Parathyroid adenoma (tissue), 2 donors: ENCODE measurements around the gene GTF3C5.

ENCODE experiments used
- H2AFZ ChIP-seq: fragments of 300-600 bp; sonication (generic); one replicate; pipeline ENCODE4 v1.7.0; 2017; ENCODE audit warnings: antibody characterized with exemption, mild to moderate bottlenecking
- H3K27ac ChIP-seq: fragments of 300-600 bp; sonication (generic); one replicate; pipeline ENCODE4 v1.7.0; 2017
- H3K27me3 ChIP-seq: fragments of 300-600 bp; sonication (generic); one replicate; pipeline ENCODE4 v1.7.0; 2017; ENCODE audit warnings: low read length; ENCODE audit not compliant: control insufficient read depth, insufficient read depth
- H3K36me3 ChIP-seq: fragments of 300-600 bp; sonication (generic); one replicate; pipeline ENCODE4 v1.7.0; 2017; ENCODE audit warnings: low read length; ENCODE audit not compliant: control insufficient read depth, insufficient read depth
- H3K4me1 ChIP-seq: fragments of 300-600 bp; sonication (generic); one replicate; pipeline ENCODE4 v1.7.0; 2017; ENCODE audit warnings: control low read depth
- H3K4me2 ChIP-seq: fragments of 300-600 bp; sonication (generic); one replicate; pipeline ENCODE4 v1.7.0; 2017; ENCODE audit warnings: low read length
- H3K4me3 ChIP-seq: fragments of 300-600 bp; sonication (generic); one replicate; pipeline ENCODE4 v1.7.0; 2017; ENCODE audit warnings: low read depth, low read length
- H3K79me2 ChIP-seq: fragments of 300-600 bp; sonication (generic); one replicate; pipeline ENCODE4 v1.7.0; 2017; ENCODE audit warnings: control low read depth
- H3K9ac ChIP-seq: fragments of 300-600 bp; sonication (generic); one replicate; pipeline ENCODE4 v1.7.0; 2017; ENCODE audit warnings: mild to moderate bottlenecking
- H3K9me3 ChIP-seq: fragments of 300-600 bp; sonication (generic); one replicate; pipeline ENCODE4 v1.7.0; 2017; ENCODE audit warnings: low read length; ENCODE audit not compliant: control insufficient read depth
- CTCF ChIP-seq: fragments of 300-600 bp; sonication (generic); IDR thresholded peaks from one replicate; pipeline ENCODE4 v1.7.0; 2017; ENCODE audit warnings: antibody characterized with exemption, mild to moderate bottlenecking
- donor health status: primary hyperparathyroidism.

The GTF3C5 gene

GRCh38 chr9:133042676-133043075 lies 11.9 kb downstream of the GTF3C5 start:
- no peak for TF ChIP-seq CTCF
- H3K4me2 ChIP-seq, result no peak overlapping the region
- no peaks in the 10 kb centered on the region for H3K9me3 ChIP-seq
- H3K27me3 ChIP-seq, result no peaks in the 10 kb centered on the region
- no peaks in the 10 kb centered on the region for H3K36me3 ChIP-seq
- no peaks in the 10 kb centered on the region for H3K4me1 ChIP-seq
- no peak overlapping the region for H2AFZ ChIP-seq
- no peak overlapping the region for H3K27ac ChIP-seq
- H3K79me2 ChIP-seq, result no peaks in the 10 kb centered on the region
- no peak overlapping the region for H3K9ac ChIP-seq
- no peak overlapping the region for H3K4me3 ChIP-seq

- H3K9me3 ChIP-seq, result no peaks in the 10 kb centered on the region
- no peak overlapping the region for H3K4me2 ChIP-seq
- no peaks in the 10 kb centered on the region for H3K79me2 ChIP-seq
- H3K27ac ChIP-seq, result no peak overlapping the region
- no peaks in the 10 kb centered on the region for H3K4me1 ChIP-seq
- no peak overlapping the region for H3K9ac ChIP-seq
- H3K27me3 ChIP-seq, result no peaks in the 10 kb centered on the region
- TF ChIP-seq CTCF, result no peak
- no peak overlapping the region for H3K4me3 ChIP-seq
- H3K36me3 ChIP-seq, result no peaks in the 10 kb centered on the region
- no peak overlapping the region for H2AFZ ChIP-seq
Observed at GRCh38 chr9:133043449-133044035, 12.7 kb downstream of the GTF3C5 start.

DNA sequence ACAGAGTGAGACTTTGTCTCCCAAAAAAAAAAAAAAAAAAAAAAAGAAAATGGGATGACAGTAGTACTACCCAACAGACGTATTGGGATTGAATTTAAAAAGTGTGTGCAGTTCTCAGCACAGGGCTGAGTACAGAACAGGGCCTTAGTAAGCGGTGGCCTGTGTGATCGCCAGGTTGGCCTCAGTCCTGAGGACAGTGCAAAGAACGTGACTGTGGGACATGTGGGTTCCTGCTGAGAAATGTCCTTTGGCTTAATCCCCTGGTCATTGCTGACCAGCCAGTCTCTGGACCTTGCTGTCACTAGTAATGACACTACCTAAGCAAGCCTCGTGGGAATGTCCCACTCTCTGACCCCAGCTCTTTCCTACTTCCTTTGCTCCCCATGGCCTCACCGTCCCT lies 13.3 kb downstream of the GTF3C5 start:
- Histone ChIP-seq H3K4me1 (no peaks in the 10 kb centered on the region), H3K4me3 (no peak overlapping the region), H3K9me3 (no peaks in the 10 kb centered on the region), H3K36me3 (no peaks in the 10 kb centered on the region), H3K79me2 (no peaks in the 10 kb centered on the region), H3K27me3 (no peaks in the 10 kb centered on the region), H2AFZ (no peak overlapping the region), H3K4me2 (no peak overlapping the region), H3K27ac (no peak overlapping the region), H3K9ac (no peak overlapping the region)
- TF ChIP-seq CTCF, result no peak

DNA sequence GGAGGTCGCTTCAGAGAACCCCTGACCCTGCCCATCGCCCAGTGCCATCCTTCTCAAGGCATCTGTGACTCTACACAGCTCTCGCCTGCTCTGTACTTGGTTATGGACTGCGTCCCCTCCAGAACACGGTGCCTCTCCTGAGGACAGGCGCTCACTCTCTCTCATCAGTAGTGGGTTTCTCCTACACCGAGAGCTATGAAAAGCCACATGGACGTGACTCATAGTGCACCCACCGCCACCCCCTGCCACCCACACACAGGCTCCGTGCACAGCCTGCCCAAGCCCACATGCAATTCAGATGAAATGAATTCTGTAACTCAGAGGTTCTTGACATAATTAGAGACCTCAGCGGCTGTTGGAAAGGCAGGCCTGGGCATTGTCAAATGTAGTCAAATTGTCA lies 13.9 kb downstream of the GTF3C5 start:
- Histone ChIP-seq H3K79me2 (no peaks in the 10 kb centered on the region), H3K4me2 (no peak overlapping the region), H3K27ac (no peak overlapping the region), H3K27me3 (no peaks in the 10 kb centered on the region), H3K36me3 (no peaks in the 10 kb centered on the region), H3K4me3 (no peak overlapping the region), H3K9me3 (no peaks in the 10 kb centered on the region), H3K9ac (no peak overlapping the region), H2AFZ (no peak overlapping the region), H3K4me1 (no peaks in the 10 kb centered on the region)
- no peak for TF ChIP-seq CTCF

DNA sequence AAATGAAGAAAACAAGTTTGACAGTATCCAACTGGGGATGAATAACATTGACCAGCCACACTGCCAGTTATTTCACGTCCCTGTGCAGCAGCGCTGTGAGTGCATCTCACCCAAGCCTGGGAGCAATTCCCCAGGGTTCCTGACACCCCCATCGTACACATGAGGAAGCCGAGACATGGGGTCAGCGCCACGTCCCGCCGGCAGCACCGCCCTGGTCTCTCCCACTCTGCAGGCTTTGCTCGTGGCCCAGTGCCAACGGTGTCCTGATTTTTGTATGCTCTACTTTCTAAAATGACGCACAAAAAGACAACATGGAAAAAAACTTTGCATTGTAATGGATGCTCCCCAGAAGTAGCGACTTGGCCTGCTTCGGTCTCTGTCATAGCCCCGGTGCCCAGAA lies 14.3 kb downstream of the GTF3C5 start:
- no peaks in the 10 kb centered on the region for H3K36me3 ChIP-seq

More for the DNA sequence above, 14.3 kb downstream of the GTF3C5 start:
- no peak overlapping the region for H3K4me3 ChIP-seq
- TF ChIP-seq CTCF, result no peak
- no peak overlapping the region for H3K9ac ChIP-seq
- no peaks in the 10 kb centered on the region for H3K4me1 ChIP-seq
- H3K27ac ChIP-seq, result no peak overlapping the region
- no peaks in the 10 kb centered on the region for H3K79me2 ChIP-seq
- H3K4me2 ChIP-seq, result no peak overlapping the region
- no peaks in the 10 kb centered on the region for H3K9me3 ChIP-seq
- H3K27me3 ChIP-seq, result no peaks in the 10 kb centered on the region
- H2AFZ ChIP-seq, result no peak overlapping the region
